HG02840 (cell line): Measurements from ENCODE around the gene POC1A.

Experiments
- ATAC-seq: cut with Tn5 transposase; IDR thresholded peaks from one replicate; pipeline ENCODE4 v1.9.1; 2021; ENCODE audit warnings: mild to moderate bottlenecking, moderate library complexity, moderate number of reproducible peaks; ENCODE audit not compliant: unreplicated experiment, low FRiP score

The POC1A gene

DNA sequence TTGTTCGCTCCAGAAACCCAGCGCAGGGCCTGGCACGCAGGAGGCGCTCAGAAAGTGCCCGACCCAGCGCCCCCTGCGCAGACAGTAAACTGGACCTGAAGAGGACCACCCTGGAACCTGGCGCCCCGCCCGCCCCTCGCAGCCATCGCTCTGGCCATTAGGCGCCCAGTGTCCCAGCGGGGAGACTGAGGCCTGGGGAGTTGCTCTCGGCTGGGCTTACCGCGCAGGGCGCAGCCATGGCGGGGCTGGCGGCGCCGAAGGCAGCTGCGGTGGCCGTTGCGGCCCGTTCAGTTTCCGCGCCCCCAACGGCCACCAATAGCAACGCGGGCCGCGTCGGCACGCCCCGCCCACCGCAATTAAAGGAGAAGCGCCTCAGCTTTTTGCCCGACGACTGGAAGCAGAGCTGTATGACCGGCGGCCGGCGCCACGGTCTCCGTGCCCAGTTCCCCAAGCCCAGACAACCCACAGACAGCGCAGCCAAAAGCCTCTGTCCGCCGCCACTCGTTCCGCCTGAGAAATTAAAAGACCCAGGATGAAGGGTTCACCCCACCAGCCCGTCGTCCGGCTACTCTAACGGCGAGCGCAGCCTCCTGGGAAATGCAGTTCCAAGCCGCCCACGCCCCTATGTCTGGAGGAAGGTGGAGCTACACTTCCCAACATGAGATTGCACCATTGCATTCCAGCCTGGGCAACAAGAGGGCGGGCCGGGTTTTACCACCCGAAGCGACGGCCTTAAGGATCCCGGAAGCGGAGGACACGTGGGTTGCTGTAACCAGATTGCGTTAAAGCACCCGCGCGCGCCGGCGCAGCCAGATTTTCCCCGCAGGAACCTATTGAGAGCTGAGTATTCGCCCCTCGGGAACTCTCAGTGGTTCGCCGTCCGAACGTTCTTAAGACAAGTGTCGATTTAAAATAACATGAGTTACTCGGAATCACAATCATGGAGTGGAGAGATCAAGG is at the start of gene POC1A:
POC1A (minus strand) TSS at position 289 of the 960 bp plus-strand sequence; CDS start at position 238, 51 bp downstream.
- ATAC-seq, result peak; percentile 76

- ATAC-seq, result no peak
Observed at GRCh38 chr3:52203701-52204100, 49.5 kb upstream of the POC1A start.

DNA sequence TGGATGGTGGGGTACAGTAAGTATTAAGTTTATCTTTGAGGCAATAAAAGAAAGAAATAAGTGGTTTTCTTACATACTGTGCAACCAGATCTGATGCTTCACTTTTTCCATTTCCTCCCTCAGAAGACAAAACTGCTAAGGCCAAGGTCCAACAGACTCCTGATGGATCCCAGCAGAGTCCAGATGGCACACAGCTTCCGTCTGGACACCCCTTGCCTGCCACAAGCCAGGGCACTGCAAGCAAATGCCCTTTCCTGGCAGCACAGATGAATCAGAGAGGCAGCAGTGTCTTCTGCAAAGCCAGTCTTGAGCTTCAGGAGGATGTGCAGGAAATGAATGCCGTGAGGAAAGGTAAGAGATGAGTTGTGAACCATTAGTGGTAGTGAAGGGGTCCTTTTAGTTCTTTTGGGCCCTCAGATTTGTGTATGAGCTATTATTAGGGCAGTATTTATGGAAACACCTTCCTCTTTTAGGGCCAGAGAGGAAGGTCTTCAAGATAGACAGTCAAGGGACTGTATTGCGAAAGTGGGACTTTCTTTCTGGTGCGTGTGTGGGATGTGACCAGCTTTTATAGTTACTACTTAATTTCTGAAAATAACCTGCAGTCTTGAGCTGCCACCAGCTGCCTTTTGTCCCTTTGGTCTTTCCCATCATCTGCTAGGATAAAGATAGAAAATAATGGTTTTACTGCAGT is 48.3 kb upstream of the POC1A start:
- ATAC-seq, result no peak

DNA sequence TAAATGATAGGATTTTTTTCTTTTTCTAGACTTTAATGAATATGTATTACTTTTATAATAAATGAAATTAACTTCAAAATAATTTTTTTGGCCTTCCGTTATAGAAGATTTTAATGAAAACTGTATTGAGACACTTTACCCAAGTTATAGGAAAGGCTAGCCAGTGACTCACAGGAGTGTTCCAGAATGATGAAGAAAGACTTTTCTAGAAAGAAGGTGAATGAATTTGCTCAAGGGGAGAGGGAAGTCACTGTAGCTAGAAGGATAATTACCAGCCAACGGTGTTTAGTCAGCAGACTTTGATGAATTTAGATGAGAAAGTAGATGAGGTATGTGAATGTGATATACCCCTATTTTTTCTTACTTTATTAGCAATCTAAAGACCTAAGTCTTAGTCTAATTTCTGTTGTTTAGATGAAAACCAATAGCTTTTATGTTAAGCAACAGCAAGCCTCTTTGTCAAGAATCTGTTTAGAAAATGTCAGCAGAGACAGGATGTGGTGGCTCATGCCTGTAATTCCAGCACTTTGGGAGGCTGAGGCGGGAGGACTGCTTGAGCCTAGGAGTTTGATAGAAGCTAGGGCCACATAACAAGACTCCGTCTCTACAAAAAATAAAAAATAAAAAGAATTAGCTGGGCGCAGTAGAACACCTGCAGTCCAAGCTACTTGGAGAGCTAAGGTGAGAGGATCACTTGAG is 46.9 kb upstream of the POC1A start:
- ATAC-seq, result no peak

DNA sequence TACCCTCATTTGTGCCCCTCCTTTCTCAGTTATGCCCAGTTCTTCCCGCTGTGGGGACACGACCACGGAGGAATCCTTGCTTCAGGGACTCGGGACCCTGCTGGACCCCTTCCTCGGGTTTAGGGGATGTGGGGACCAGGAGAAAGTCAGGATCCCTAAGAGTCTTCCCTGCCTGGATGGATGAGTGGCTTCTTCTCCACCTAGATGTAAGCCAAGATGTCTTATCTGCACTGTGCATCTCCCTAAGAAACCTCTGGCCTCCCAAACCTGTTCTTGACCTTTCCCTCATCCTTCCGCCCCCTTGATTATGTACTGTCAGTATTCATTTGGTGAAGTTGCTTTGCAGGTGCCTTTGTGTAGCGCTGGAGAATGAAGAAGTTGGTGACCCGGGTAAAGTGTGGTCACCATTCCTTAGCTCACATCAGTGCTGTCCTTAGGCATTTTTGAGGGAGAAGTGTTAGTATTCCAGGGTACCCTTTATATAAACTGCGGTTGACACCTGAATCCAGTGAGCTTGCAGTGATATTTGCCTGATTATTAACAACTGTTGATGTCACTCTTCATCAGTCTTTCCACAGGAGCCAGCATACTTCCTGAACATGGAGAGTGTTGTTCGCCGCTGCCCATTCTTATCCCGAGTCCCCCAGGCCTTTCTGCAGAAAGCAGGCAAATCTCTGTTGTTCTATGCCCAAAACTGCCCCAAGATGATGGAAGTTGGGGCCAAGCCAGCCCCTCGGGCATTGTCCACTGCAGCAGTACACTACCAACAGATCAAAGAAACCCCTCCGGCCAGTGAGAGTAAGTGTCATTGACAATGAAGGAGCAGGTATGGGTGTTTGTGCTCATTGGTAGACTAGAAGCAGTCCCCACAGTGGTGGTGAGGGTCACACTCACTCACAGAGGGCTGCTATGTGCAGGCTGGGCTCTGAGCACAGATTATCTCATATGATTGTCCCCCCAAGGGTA is 44.7 kb upstream of the POC1A start:
- no peak for ATAC-seq

GRCh38 chr3:52197842-52198625 is 43.8 kb upstream of the POC1A start, which contains the start of gene ALAS1:
ALAS1 (plus strand) TSS chr3:52198160; CDS start chr3:52199242, 1,082 bp downstream.
- ATAC-seq, result peak; percentile 76

DNA sequence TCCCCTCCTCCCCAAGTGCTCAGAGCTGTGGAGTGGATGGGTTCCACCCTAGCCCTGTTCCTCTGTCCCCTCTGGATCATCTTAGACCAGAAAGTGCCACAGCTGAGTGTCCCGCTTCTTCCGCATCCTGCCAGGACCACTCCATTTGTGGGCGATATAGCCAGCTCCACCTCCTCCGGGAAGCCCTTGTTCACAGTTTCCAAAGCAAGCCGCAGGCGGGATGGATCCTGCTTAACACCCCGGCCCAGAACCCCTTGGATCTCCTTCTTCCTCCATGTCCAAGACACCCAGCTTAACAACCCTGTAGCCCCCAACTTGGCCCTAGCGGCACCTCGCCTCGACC is 43.2 kb upstream of the POC1A start:
- no peak for ATAC-seq

DNA sequence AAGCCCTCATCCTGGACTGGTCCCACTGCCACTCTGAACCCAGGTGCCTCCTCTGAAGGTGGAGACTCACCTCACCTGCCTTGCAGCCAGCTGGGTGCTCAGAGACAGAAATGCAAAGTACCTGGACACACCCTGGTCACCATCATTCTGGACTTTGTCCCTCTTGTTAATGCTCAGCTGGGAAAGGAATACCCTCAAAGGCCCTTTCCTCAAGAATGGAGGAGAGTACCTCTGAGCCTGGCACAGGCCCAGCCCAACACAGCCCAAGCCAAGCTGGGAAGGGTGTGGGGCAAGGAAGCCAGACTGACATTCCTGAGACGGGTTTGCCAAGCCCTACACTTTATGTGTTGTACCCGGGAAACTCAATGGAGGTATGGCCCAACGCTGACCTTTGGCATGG is 42.8 kb upstream of the POC1A start:
- no peak for ATAC-seq

DNA sequence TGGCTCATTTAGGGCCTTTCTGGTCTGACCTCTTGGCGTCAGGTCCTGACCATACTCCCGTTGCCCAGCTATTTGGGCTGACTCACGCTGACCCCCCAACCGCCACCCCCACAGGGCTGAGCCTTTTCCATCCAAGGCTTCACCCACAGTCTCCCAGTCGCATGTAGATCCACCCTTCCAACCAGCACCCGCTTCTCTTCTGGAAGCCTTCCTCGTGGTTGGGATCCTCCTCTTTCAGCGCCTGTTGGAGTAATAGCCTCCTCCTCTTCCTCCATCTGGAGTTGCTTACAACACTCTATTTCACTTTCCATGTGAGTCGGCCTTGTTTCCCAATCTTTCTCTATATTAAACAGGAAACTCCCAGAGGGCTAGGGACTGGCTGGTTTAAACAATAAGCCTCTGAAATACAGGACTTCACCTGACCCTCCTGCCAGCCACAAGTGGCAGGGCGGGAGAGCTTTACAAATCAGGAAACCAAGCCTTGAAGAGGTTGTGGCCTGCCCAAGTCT is 41.7 kb upstream of the POC1A start:
- ATAC-seq, result no peak

GRCh38 chr3:52195291-52195597 is 41.0 kb upstream of the POC1A start:
- no peak for ATAC-seq

GRCh38 chr3:52194485-52195290 is 40.5 kb upstream of the POC1A start:
- no peak for ATAC-seq

- ATAC-seq, result no peak
Observed at GRCh38 chr3:52193065-52193464, 38.8 kb upstream of the POC1A start.

DNA sequence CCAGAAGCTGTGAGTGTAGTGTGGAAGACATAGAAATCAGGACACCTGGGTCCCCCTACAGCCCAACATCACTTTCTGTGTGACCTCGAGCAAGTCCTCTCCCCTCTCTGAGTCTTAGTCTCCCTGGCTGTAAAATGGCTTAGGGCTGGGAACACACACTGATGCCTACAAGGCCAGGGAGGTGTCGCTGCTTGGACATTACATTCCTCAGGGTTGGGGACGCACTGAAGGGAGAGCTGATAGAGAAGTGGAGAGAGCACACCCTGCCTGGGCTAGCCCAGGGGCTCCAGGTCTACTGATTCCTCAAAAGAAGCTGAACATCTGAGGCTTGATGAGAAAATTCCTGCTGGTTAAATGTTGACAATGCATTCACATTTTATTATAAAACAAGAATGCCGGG is 37.4 kb upstream of the POC1A start:
- no peak for ATAC-seq

GRCh38 chr3:52190294-52191074 is 36.3 kb upstream of the POC1A start:
- no peak for ATAC-seq

GRCh38 chr3:52188556-52188955 is 34.3 kb upstream of the POC1A start:
- no peak for ATAC-seq

GRCh38 chr3:52186729-52187128 is 32.5 kb upstream of the POC1A start:
- ATAC-seq, result no peak

- ATAC-seq, result no peak
Observed at GRCh38 chr3:52185837-52186236, 31.6 kb upstream of the POC1A start.

- no peak for ATAC-seq
Observed at GRCh38 chr3:52185311-52185710, 31.1 kb upstream of the POC1A start.
